Breast epithelium (tissue), 3 donors: ENCODE measurements around the gene CDC20B.
"Not testable (repeated sequence)": the region's sequence is repeated elsewhere in the genome, so short reads cannot be mapped to it uniquely, and the experiment has no call there.

Experiments used
- POLR2A ChIP-seq: fragments of 450-650 bp; IDR thresholded peaks from one replicate; pipeline ENCODE4 v1.6.1; 2016; ENCODE audit warnings: antibody characterized with exemption, mild to moderate bottlenecking, moderate library complexity
- TF ChIP-seq, protein P1 (sequence below), 3 donors: fragments of 450-650 bp; IDR thresholded peaks; one replicate each; pipeline ENCODE4 v1.5.1; 2016 to 2017; ENCODE audit warnings: antibody characterized with exemption in 3 of 3, mild to moderate bottlenecking in 3 of 3, moderate library complexity in 3 of 3

DNA sequence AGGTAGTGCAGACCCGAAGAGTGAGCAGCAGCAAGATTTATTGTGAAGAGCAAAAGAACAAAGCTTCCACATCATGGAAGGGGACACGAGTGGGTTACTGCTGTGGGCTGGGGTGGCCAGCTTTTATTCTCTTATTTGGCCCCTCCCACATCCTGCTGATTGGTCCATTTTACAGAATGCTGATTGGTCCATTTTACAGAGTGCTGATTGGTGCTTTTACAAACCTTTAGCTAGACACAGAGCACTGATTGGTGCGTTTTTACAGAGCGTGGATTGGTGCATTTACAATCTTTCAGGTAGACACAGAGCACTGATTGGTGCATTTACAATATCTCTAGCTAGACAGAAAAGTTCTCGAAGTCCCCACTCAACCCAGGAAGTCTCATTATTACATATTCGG lies 82.0 kb downstream of the CDC20B start:
- TF ChIP-seq, protein P1, sequence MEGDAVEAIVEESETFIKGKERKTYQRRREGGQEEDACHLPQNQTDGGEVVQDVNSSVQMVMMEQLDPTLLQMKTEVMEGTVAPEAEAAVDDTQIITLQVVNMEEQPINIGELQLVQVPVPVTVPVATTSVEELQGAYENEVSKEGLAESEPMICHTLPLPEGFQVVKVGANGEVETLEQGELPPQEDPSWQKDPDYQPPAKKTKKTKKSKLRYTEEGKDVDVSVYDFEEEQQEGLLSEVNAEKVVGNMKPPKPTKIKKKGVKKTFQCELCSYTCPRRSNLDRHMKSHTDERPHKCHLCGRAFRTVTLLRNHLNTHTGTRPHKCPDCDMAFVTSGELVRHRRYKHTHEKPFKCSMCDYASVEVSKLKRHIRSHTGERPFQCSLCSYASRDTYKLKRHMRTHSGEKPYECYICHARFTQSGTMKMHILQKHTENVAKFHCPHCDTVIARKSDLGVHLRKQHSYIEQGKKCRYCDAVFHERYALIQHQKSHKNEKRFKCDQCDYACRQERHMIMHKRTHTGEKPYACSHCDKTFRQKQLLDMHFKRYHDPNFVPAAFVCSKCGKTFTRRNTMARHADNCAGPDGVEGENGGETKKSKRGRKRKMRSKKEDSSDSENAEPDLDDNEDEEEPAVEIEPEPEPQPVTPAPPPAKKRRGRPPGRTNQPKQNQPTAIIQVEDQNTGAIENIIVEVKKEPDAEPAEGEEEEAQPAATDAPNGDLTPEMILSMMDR (IDR thresholded peaks at IDR 0.05) = not testable (repeated sequence)
- not testable (repeated sequence) for TF ChIP-seq POLR2A
